GM10248 (cell line): ENCODE measurements around the gene WDR82.
A peak's percentile ranks its signal among the peaks of the same experiment; 100 is the strongest.
"Not testable (repeated sequence)": the region's sequence is repeated elsewhere in the genome, so short reads cannot be mapped to it uniquely, and the experiment has no call there.

Experiments
- CTCF ChIA-PET: fragments of 300-600 bp; sonication (Branson Sonifier 250); formaldehyde crosslinking; extraction: SDS; loops from one replicate; lab custom pipeline; 2021; ENCODE audit warnings: antibody characterized with exemption; lab: Yijun Ruan, JAX
- POLR2A ChIA-PET: fragments of 350-650 bp; sonication (Branson Sonifier 250); formaldehyde crosslinking; extraction: SDS; loops from one replicate; lab custom pipeline; 2020; ENCODE audit warnings: antibody characterized with exemption; lab: Yijun Ruan, JAX
- DNase-seq: peaks from one replicate; pipeline ENCODE4 v3.0.0; 2012; ENCODE audit errors: extremely low spot score
- TF ChIP-seq, protein P1 (sequence below): IDR thresholded peaks from 2 replicates; pipeline ENCODE4 v1.5.1; 2012; ENCODE audit warnings: mild to moderate bottlenecking, low read depth; ENCODE audit errors: extremely low read depth, missing control alignments, control extremely low read depth

WDR82 gene

DNA sequence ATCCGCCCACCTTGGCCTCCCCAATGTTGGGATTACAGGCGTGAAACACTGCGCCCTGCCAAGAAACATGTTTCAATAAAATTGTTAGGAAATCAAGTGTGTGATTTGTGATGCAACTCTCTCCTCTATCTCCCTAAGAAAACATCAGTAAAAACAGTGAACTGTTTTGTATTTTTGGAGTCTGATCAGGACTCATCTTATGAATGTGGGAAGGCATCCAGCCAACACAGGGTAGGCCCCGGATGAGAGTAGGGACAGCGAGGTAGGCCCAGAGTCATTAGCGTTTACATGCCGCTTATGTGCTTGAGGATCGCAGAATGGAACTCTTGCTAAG lies 8.3 kb upstream of the WDR82 start:
- ChIA-PET POLR2A (interaction anchor here (0.9 to 1.3 kb wide), 2 partner anchors 9 to 14 kb away, joined by 3 read pairs; no protein-coding TSS in a partner anchor), CTCF (interaction anchor here (1.1 to 18.3 kb wide), 3 partner anchors 10 to 55 kb away, joined by 4 to 290 read pairs (median 10); no protein-coding TSS in a partner anchor)
- DNase-seq, result no peak
- TF ChIP-seq, protein P1, sequence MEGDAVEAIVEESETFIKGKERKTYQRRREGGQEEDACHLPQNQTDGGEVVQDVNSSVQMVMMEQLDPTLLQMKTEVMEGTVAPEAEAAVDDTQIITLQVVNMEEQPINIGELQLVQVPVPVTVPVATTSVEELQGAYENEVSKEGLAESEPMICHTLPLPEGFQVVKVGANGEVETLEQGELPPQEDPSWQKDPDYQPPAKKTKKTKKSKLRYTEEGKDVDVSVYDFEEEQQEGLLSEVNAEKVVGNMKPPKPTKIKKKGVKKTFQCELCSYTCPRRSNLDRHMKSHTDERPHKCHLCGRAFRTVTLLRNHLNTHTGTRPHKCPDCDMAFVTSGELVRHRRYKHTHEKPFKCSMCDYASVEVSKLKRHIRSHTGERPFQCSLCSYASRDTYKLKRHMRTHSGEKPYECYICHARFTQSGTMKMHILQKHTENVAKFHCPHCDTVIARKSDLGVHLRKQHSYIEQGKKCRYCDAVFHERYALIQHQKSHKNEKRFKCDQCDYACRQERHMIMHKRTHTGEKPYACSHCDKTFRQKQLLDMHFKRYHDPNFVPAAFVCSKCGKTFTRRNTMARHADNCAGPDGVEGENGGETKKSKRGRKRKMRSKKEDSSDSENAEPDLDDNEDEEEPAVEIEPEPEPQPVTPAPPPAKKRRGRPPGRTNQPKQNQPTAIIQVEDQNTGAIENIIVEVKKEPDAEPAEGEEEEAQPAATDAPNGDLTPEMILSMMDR, result no peak

DNA sequence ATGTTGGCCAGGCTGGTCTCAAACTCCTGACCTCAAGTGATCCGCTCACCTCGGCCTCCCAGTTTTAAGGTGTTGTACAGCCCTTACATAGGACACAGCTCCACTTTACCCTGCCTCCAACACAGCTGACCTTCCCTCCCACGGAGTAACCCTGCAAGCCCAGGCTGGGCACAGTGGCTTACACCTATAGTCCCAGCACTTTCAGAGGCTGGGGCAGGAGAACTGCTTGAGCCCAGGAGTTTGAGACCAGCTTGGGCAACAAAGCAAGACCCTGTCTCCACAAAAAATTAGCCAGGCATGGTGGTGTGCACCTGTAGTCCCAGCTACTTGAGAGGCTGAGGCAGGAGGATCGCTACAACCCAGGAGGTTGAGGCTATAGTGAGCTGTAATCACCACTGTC lies 5.6 kb upstream of the WDR82 start:
- POLR2A ChIA-PET, result interaction anchor here (0.6 to 0.8 kb wide), 3 partner anchors 31 to 186 kb away, joined by 3 read pairs; no protein-coding TSS in a partner anchor
- CTCF ChIA-PET, result interaction anchor here (1.1 to 18.3 kb wide), 5 partner anchors 10 to 64 kb away, joined by 4 to 290 read pairs (median 4); no protein-coding TSS in a partner anchor

DNA sequence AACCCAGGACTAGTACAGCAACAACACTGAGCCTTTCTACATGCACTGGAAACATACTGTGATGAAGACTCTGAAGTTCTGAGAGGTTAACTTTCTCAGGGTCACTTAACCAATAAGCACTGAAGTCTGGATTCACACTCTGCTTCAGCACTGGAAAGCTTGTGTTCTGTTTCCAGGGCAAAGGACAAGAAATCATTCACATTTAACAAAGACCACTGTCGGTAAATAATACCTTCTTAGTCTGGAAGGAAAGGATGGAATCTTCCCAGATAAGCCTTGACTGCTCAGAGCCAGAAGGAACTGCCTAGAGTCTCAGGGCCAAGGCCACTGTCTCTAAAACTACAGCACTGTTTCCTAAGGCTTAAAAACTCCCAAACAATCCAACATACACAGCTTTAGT lies 4.9 kb upstream of the WDR82 start:
- ChIA-PET POLR2A (interaction anchor here (0.8 kb wide), 1 partner anchor 30 kb away, joined by 3 read pairs; no protein-coding TSS in a partner anchor), CTCF (interaction anchor here (1.1 to 18.3 kb wide), 5 partner anchors 9 to 63 kb away, joined by 4 to 290 read pairs (median 4); no protein-coding TSS in a partner anchor)
- TF ChIP-seq, protein P1, result no peak

More for the DNA sequence above, 5.6 kb upstream of the WDR82 start:
- DNase-seq, result not testable (repeated sequence)

DNA sequence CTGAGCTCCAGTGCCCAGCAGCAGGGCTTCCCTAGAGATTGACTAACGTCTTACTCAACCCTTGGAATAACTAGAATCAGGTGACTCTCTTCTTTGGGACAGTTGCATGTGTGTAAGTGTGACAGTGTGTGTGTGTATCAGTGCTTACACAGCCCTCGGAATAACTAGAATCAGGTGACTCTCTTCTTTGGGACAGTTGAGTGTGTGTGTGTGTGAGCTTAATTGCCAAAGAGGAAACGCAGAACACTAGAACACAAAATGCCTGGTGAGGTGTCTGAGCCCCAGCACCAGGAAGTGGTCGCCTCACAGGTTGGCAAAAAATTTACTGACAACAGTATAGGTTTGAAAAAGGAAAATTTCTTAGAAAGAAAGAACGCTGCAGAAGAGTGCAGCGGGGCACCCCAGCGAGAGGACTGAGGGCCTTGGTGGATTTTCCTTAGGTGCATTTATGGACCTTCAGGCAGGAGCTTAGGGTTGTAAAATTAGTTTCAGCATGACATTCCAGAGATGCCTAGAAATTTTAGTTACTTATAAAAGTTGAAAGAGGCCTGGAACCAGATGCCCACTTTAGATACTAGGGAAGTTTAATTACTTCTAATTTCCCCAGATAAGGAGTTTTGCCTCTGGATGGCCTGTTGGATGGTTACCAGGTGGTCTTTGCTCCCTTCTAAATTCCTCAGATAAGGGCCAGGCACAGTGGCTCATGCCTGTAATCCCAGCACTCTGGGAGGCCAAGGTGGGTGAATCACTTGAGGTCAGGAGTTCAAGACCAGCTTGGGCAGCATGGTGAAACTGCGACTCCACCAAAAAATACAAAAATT lies 3.7 kb upstream of the WDR82 start:
- ChIA-PET POLR2A (no interaction called here), CTCF (interaction anchor here (0.8 to 3.1 kb wide), 11 partner anchors 10 to 281 kb away, joined by 3 to 16 read pairs (median 4); partner anchors contain the start of gene TLR9)
- no peak for DNase-seq
- TF ChIP-seq, protein P1, result no peak

More for the DNA sequence above, 4.9 kb upstream of the WDR82 start:
- peak; percentile 10 for DNase-seq

DNA sequence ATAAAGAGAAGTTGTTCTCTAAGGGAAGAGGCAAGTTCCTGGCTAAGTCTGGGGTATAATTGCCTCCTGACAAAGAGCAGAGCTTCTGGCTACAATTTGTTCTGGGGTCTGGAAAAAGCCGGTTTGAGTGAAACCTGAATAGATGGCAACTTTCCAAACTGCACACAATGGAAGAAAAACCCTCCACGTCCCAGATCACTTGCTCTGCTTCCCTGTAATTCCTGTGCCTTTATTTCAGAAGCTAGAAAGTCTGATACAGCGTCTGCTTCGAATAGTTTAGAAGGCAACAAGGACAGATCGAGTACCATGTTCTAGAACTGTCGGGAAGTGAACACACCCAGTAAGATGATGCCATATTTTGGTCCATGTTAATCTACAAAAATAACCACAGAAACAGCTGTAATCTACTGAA lies 1.6 kb upstream of the WDR82 start:
- TF ChIP-seq, protein P1, result no peak
- CTCF ChIA-PET, result interaction anchor here (0.9 to 5.9 kb wide), 12 partner anchors 19 to 278 kb away, joined by 3 to 44 read pairs (median 6); partner anchors contain the start of gene TWF2
- DNase-seq, result no peak
- POLR2A ChIA-PET, result interaction anchor here (1.1 kb wide), 1 partner anchor 41 kb away, joined by 3 read pairs; the partner anchor contains the start of gene TWF2

DNA sequence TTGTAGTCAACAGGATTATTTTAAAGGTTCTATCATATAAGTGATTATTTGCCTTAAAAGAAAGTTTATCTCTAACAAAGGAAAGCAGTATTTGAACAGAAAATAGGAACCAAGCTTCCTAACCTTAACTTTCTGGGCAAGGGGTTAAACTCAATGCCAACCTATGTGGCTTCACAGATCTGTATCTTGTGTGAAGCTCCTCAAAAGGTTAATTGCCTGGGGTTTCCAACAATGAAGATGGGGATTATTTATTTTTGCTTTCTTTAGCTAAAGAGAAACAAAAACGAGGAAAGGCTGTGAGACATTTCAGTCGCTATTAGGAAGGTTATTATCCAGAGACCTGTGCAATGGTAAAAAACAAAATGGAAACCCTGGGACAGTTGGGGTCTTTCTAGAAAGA lies 1.1 kb upstream of the WDR82 start:
- POLR2A ChIA-PET, result interaction anchor here (1.3 kb wide), 1 partner anchor 32 kb away, joined by 4 read pairs; no protein-coding TSS in a partner anchor
- TF ChIP-seq, protein P1, result no peak
- no peak for DNase-seq
- CTCF ChIA-PET, result interaction anchor here (0.9 to 5.9 kb wide), 17 partner anchors 17 to 278 kb away, joined by 3 to 44 read pairs (median 5); partner anchors contain the start of gene TWF2
